Colonic mucosa (tissue), 4 donors: Measurements from ENCODE around the gene MRPL23. TPM values are rescaled to one million over a fixed set of nuclear protein-coding genes. Genes with fewer than 3 reads are reported as not detected.

Source experiments
- DNase-seq: peaks from one replicate; pipeline ENCODE4 v3.0.0-alpha.2; 2020
- H3K27ac ChIP-seq: fragments of 200-600 bp; one replicate; pipeline ENCODE4 v1.8.0; 2021
- H3K27me3 ChIP-seq: fragments of 200-600 bp; one replicate; pipeline ENCODE4 v1.8.0; 2021
- H3K36me3 ChIP-seq: fragments of 200-600 bp; one replicate; pipeline ENCODE4 v1.8.0; 2021
- H3K4me1 ChIP-seq: fragments of 200-600 bp; one replicate; pipeline ENCODE4 v1.8.0; 2021; ENCODE audit warnings: mild to moderate bottlenecking
- H3K4me3 ChIP-seq: fragments of 200-600 bp; one replicate; pipeline ENCODE4 v1.8.0; 2021
- H3K9ac ChIP-seq, 2 donors: one replicate each; pipeline ENCODE4 v1.7.0; 2013; ENCODE audit warnings: control low read depth in 2 of 2, low read depth in 2 of 2, low read length in 2 of 2
- H3K9me3 ChIP-seq: fragments of 200-600 bp; one replicate; pipeline ENCODE4 v1.8.0; 2021
- CTCF ChIP-seq: fragments of 200-600 bp; IDR thresholded peaks from one replicate; pipeline ENCODE4 v1.8.0; 2022; ENCODE audit warnings: antibody characterized with exemption, mild to moderate bottlenecking
- intact Hi-C: fragments of 100-400 bp; cut with DNase I; formaldehyde crosslinking; loops from one replicate; pipeline ENCODE4 v1.14.1; 2022
- total RNA-seq, 2 donors: library from RNA; stranded (reverse); fragmentation: NEBNext Ultra II Directional in 1 of 2; extraction: Animal tissue kit (Norgen Biotek cat#: 25700) in 1 of 2; gene quantifications; one replicate each; pipeline ENCODE4 v1.2.1, GENCODE V29; 2021
- donor health status: healthy.
- donor health status: DM: no; HTN: no; CAD: no.
- donor health status: DM: no; HTN: no; CAD: no.

The MRPL23 gene
- total RNA-seq, 2 donors from 2014 or later, result 89.4 to 140 TPM

- no peak for DNase-seq
- intact Hi-C loops, result no loop called here
Observed at GRCh38 chr11:1943576-1943975, 3.6 kb upstream of the MRPL23 start.

GRCh38 chr11:1943977-1944376, 3.2 kb upstream of the MRPL23 start:
- DNase-seq, result no peak
- Histone ChIP-seq H3K36me3 (no peaks in the 10 kb centered on the region), H3K27me3 (no peaks in the 10 kb centered on the region), H3K9me3 (no peaks in the 10 kb centered on the region), H3K27ac (no peak overlapping the region), H3K4me1 (no peaks in the 10 kb centered on the region), H3K4me3 (no peak overlapping the region), H3K9ac (no peak overlapping the region)
- intact Hi-C loops, result no loop called here
- TF ChIP-seq CTCF, result no peak

More at GRCh38 chr11:1943576-1943975, 3.6 kb upstream of the MRPL23 start:
- Histone ChIP-seq H3K9me3 (no peaks in the 10 kb centered on the region), H3K36me3 (no peaks in the 10 kb centered on the region), H3K27me3 (no peaks in the 10 kb centered on the region), H3K4me3 (no peak overlapping the region), H3K27ac (no peak overlapping the region), H3K4me1 (no peaks in the 10 kb centered on the region), H3K9ac (no peak overlapping the region)
- TF ChIP-seq CTCF, result no peak

- TF ChIP-seq CTCF, result no peak
- Histone ChIP-seq H3K27me3 (no peaks in the 10 kb centered on the region), H3K4me3 (no peak overlapping the region), H3K4me1 (no peaks in the 10 kb centered on the region), H3K36me3 (no peaks in the 10 kb centered on the region), H3K27ac (no peak overlapping the region), H3K9ac (no peak overlapping the region), H3K9me3 (no peaks in the 10 kb centered on the region)
- intact Hi-C loops, result no loop called here
- no peak for DNase-seq
Observed at GRCh38 chr11:1947592-1948237, 583 bp downstream of the MRPL23 start.

GRCh38 chr11:1948389-1948788, 1.3 kb downstream of the MRPL23 start:
- no peak overlapping the region for H3K27ac ChIP-seq
- H3K4me1 ChIP-seq, result no peaks in the 10 kb centered on the region
- intact Hi-C loops, result no loop called here
- no peaks in the 10 kb centered on the region for H3K27me3 ChIP-seq
- no peak for DNase-seq
- TF ChIP-seq CTCF, result no peak
- no peak overlapping the region for H3K9ac ChIP-seq
- H3K36me3 ChIP-seq, result no peaks in the 10 kb centered on the region
- H3K9me3 ChIP-seq, result no peaks in the 10 kb centered on the region
- H3K4me3 ChIP-seq, result no peak overlapping the region

- H3K27me3 ChIP-seq, result no peaks in the 10 kb centered on the region
- H3K36me3 ChIP-seq, result no peaks in the 10 kb centered on the region
- no peaks in the 10 kb centered on the region for H3K9me3 ChIP-seq
- no peak for DNase-seq
- no peak overlapping the region for H3K27ac ChIP-seq
- no peak overlapping the region for H3K4me3 ChIP-seq
- no peak overlapping the region for H3K9ac ChIP-seq
- no peak for TF ChIP-seq CTCF
- H3K4me1 ChIP-seq, result no peaks in the 10 kb centered on the region
- intact Hi-C loops, result no loop called here
Observed at GRCh38 chr11:1949302-1949701, 2.2 kb downstream of the MRPL23 start.
